ENCODE measurements around the gene GYG2. TPM values are rescaled to one million over a fixed set of nuclear protein-coding genes. Genes with fewer than 3 reads are reported as not detected.
"Not testable (repeated sequence)": the region's sequence is repeated elsewhere in the genome, so short reads cannot be mapped to it uniquely, and the experiment has no call there.

Gene GYG2
- total and polyA plus RNA-seq, 2 donors (not counting 3 experiments of a cell fraction or from before 2014, with no cell fraction given), result 0.12 to 0.22 TPM

GRCh38 chrX:2897311-2897689, 68.6 kb downstream of the GYG2 start:
- Histone ChIP-seq H3K9me3 (replicated peaks; ENCODE audit: control insufficient read depth, insufficient read depth, low read length) (no peaks in the 10 kb centered on the region), H3K4me2 (ENCODE audit: insufficient read depth, low read length) (no peak overlapping the region), H3K27ac (ENCODE audit: insufficient read depth, low read depth, low read length) (no peak overlapping the region), H3K9ac (replicated peaks; ENCODE audit: extremely low read depth, insufficient read depth, low read length) (no peak overlapping the region), H3K36me3 (ENCODE audit: control insufficient read depth in 2 of 2, extremely low read depth in 1 of 2, insufficient read depth in 2 of 2, low read length in 2 of 2) (no peaks in the 10 kb centered on the region), H3K79me2 (ENCODE audit: control insufficient read depth, insufficient read depth, low read length) (no peaks in the 10 kb centered on the region), H3K4me1 (ENCODE audit: control insufficient read depth, extremely low read depth, insufficient read depth, low read length) (peaks cover 4% of the 10 kb centered on the region), H2AFZ (ENCODE audit: low read depth, low read length) (no peak overlapping the region), H4K20me1 (replicated peaks; ENCODE audit: control insufficient read depth, extremely low read depth, insufficient read depth, low read length) (no peaks in the 10 kb centered on the region), H3K4me3 (replicated peaks in 1 of 3; ENCODE audit: insufficient read depth in 1 of 3, low read depth in 1 of 3, low read length in 3 of 3) (no peak overlapping the region), H3K27me3 (ENCODE audit: control insufficient read depth in 2 of 2, insufficient read depth in 2 of 2, low read length in 2 of 2) (no peaks in the 10 kb centered on the region), H3K9me1 (replicated peaks; ENCODE audit: control insufficient read depth, extremely low read depth, insufficient read depth, low read length) (no peaks in the 10 kb centered on the region)
- BruUV-seq (replicated peaks), result no TSS peak
- POLR2A ChIA-PET, result no interaction called here
- FAIRE-seq, result no peak
- intact Hi-C loops (cut with micrococcal nuclease) (no loop called here), dilution Hi-C loops (cut with MboI; ENCODE audit: extremely low pct_ligation_motif_present, low sequenced_read_pairs) (no loop called here)
- CTCF ChIA-PET, result no interaction called here
- TF ChIP-seq FOS (IDR thresholded peaks at IDR 0.05; ENCODE audit: borderline replicate concordance, insufficient read depth, low read length) (no peak), MAX (IDR thresholded peaks at IDR 0.05; ENCODE audit: insufficient read depth, insufficient read length) (no peak), POLR2AphosphoS5 (IDR thresholded peaks at IDR 0.05; ENCODE audit: insufficient read depth, low read depth, low read length) (no peak), POLR2A (IDR thresholded peaks at IDR 0.05; ENCODE audit: low read depth, low read length) (no peak), EZH2 (IDR thresholded peaks at IDR 0.05; ENCODE audit: borderline replicate concordance, low read depth, low read length, severe bottlenecking) (no peak), GATA2 (IDR thresholded peaks at IDR 0.05; ENCODE audit: insufficient read depth, insufficient read length, low read depth, low read length) (no peak), JUN (IDR thresholded peaks at IDR 0.05; ENCODE audit: borderline replicate concordance, insufficient read depth, insufficient read length, low read depth) (no peak), MYC (IDR thresholded peaks at IDR 0.05; ENCODE audit: low read depth, low read length) (no peak), CTCF (IDR thresholded peaks at IDR 0.05; ENCODE audit: extremely low read depth in 1 of 2, insufficient read depth in 1 of 2, low read depth in 1 of 2, low read length in 2 of 2) (no peak)
- DNase-seq (ENCODE audit: low read depth, low spot score), result no peak

GRCh38 chrX:2897690-2898623, 69.2 kb downstream of the GYG2 start:
- not testable (repeated sequence) for H3K9ac ChIP-seq (replicated peaks; ENCODE audit: extremely low read depth, insufficient read depth, low read length)

More at GRCh38 chrX:2897690-2898623, 69.2 kb downstream of the GYG2 start:
- H3K9me1 ChIP-seq (replicated peaks; ENCODE audit: control insufficient read depth, extremely low read depth, insufficient read depth, low read length); dilution Hi-C loops (cut with MboI; ENCODE audit: extremely low pct_ligation_motif_present, low sequenced_read_pairs); H3K4me2 ChIP-seq (ENCODE audit: insufficient read depth, low read length); H3K27ac ChIP-seq (ENCODE audit: insufficient read depth, low read depth, low read length); H3K36me3 ChIP-seq (ENCODE audit: control insufficient read depth in 2 of 2, extremely low read depth in 1 of 2, insufficient read depth in 2 of 2, low read length in 2 of 2); H3K4me1 ChIP-seq (ENCODE audit: control insufficient read depth, extremely low read depth, insufficient read depth, low read length); CTCF ChIA-PET; POLR2A ChIA-PET; H4K20me1 ChIP-seq (replicated peaks; ENCODE audit: control insufficient read depth, extremely low read depth, insufficient read depth, low read length); intact Hi-C loops (cut with micrococcal nuclease); BruUV-seq (replicated peaks); H3K27me3 ChIP-seq (ENCODE audit: control insufficient read depth in 2 of 2, insufficient read depth in 2 of 2, low read length in 2 of 2); H3K79me2 ChIP-seq (ENCODE audit: control insufficient read depth, insufficient read depth, low read length); H3K9me3 ChIP-seq (replicated peaks; ENCODE audit: control insufficient read depth, insufficient read depth, low read length); H3K4me3 ChIP-seq (replicated peaks in 1 of 3; ENCODE audit: insufficient read depth in 1 of 3, low read depth in 1 of 3, low read length in 3 of 3): not testable (repeated sequence)
- H2AFZ ChIP-seq (ENCODE audit: low read depth, low read length), result peak overlapping the region; percentile 54
- peak; percentile 87 for FAIRE-seq
- peak; percentile 13 for DNase-seq (ENCODE audit: low read depth, low spot score)
